WTC11 (cell line): ENCODE measurements around the gene PHACTR3. TPM values are rescaled to one million over a fixed set of nuclear protein-coding genes. Genes with fewer than 3 reads are reported as not detected.

Source experiments
- ATAC-seq: fragments of 200-7000 bp; cut with Tn5 transposase; 2 replicates; pipeline ENCODE4 v1.10.0; 2021; ENCODE audit warnings: mild to moderate bottlenecking, moderate library complexity
- CTCF ChIA-PET: fragments of 300-600 bp; sonication (Branson Sonifier 250); formaldehyde crosslinking; loops from one replicate; lab custom pipeline; 2021; ENCODE audit warnings: antibody characterized with exemption; lab: Charles Lee
- POLR2A ChIA-PET: fragments of 350-600 bp; sonication (Branson Sonifier 250); formaldehyde crosslinking; loops from one replicate; lab custom pipeline; 2021; ENCODE audit warnings: antibody characterized with exemption; lab: Charles Lee
- DNase-seq: peaks from one replicate; pipeline ENCODE4 v3.0.0; 2021; ENCODE audit warnings: low spot score
- H3K27ac Mint-ChIP-seq: 2 replicates; pipeline ENCODE4 v1.8.0; 2021; ENCODE audit warnings: mixed read lengths
- H3K27me3 Mint-ChIP-seq: 2 replicates; pipeline ENCODE4 v1.8.0; 2021; ENCODE audit warnings: low read depth, mild to moderate bottlenecking, moderate library complexity, mixed read lengths
- H3K36me3 Mint-ChIP-seq: 2 replicates; pipeline ENCODE4 v1.8.0; 2021; ENCODE audit warnings: mixed read lengths
- H3K4me1 Mint-ChIP-seq: 2 replicates; pipeline ENCODE4 v1.8.0; 2022; ENCODE audit warnings: mixed read lengths
- H3K4me3 Mint-ChIP-seq: 2 replicates; pipeline ENCODE4 v1.8.0; 2021; ENCODE audit warnings: mild to moderate bottlenecking, moderate library complexity, mixed read lengths
- H3K9me3 Mint-ChIP-seq: 2 replicates; pipeline ENCODE4 v1.8.0; 2021; ENCODE audit warnings: mixed read lengths
- AR ChIP-seq: fragments of 250-450 bp; sonication (Bioruptor Pico); IDR thresholded peaks from 2 replicates; pipeline ENCODE4 v1.9.0; 2021; ENCODE audit warnings: mild to moderate bottlenecking
- ATF1 ChIP-seq: sonication (generic); formaldehyde crosslinking; IDR thresholded peaks from 2 replicates; pipeline ENCODE4 v1.8.1; 2023; ENCODE audit warnings: mild to moderate bottlenecking, moderate library complexity, missing genetic modification reagents
- CREM ChIP-seq: sonication (generic); formaldehyde crosslinking; IDR thresholded peaks from 2 replicates; pipeline ENCODE4 v1.8.1; 2022; ENCODE audit warnings: mild to moderate bottlenecking, missing genetic modification reagents, moderate library complexity
- GABPB1 ChIP-seq: sonication (generic); formaldehyde crosslinking; IDR thresholded peaks from 2 replicates; pipeline ENCODE4 v1.8.1; 2023; ENCODE audit warnings: mild to moderate bottlenecking, missing genetic modification reagents
- JUN ChIP-seq: sonication (generic); formaldehyde crosslinking; IDR thresholded peaks from 2 replicates; pipeline ENCODE4 v1.8.0; 2023; ENCODE audit warnings: mild to moderate bottlenecking, missing genetic modification reagents
- KAT7 ChIP-seq: sonication (generic); formaldehyde crosslinking; IDR thresholded peaks from 2 replicates; pipeline ENCODE4 v1.8.1; 2023; ENCODE audit warnings: missing genetic modification reagents, mild to moderate bottlenecking, borderline replicate concordance
- NFE2L1 ChIP-seq: sonication (generic); formaldehyde crosslinking; IDR thresholded peaks from 2 replicates; pipeline ENCODE4 v1.8.1; 2023; ENCODE audit warnings: missing genetic modification reagents
- NFYB ChIP-seq: sonication (generic); formaldehyde crosslinking; conservative IDR thresholded peaks from 2 replicates; pipeline ENCODE4 v1.8.0; 2022; ENCODE audit warnings: low read depth, missing genetic modification reagents
- NR1H2 ChIP-seq: sonication (generic); formaldehyde crosslinking; IDR thresholded peaks from 2 replicates; pipeline ENCODE4 v1.9.0; 2021; ENCODE audit warnings: mild to moderate bottlenecking, moderate library complexity, missing genetic modification reagents
- NR3C1 ChIP-seq: sonication (generic); formaldehyde crosslinking; conservative IDR thresholded peaks from 2 replicates; pipeline ENCODE4 v1.8.1; 2023; ENCODE audit warnings: low read depth, mild to moderate bottlenecking, missing genetic modification reagents
- RORB ChIP-seq: fragments of 250-450 bp; sonication (Bioruptor Pico); IDR thresholded peaks from 2 replicates; pipeline ENCODE4 v1.9.0; 2021; ENCODE audit warnings: mild to moderate bottlenecking
- SMAD3 ChIP-seq: sonication (generic); formaldehyde crosslinking; IDR thresholded peaks from 2 replicates; pipeline ENCODE4 v1.8.0; 2022; ENCODE audit warnings: missing genetic modification reagents, mild to moderate bottlenecking, borderline replicate concordance
- SOX15 ChIP-seq: fragments of 250-450 bp; sonication (Bioruptor Pico); IDR thresholded peaks from 2 replicates; pipeline ENCODE4 v1.9.0; 2021; ENCODE audit warnings: mild to moderate bottlenecking
- total RNA-seq: library from RNA; stranded (reverse); gene quantifications from 3 replicates; pipeline ENCODE4 v1.2.3, GENCODE V29; 2021
- TF ChIP-seq, protein P1 (sequence below): sonication (generic); formaldehyde crosslinking; IDR thresholded peaks from 2 replicates; pipeline ENCODE4 v1.8.1; 2023; ENCODE audit warnings: mild to moderate bottlenecking, missing genetic modification reagents, moderate library complexity
- TF ChIP-seq, protein P2 (sequence below): sonication (generic); formaldehyde crosslinking; IDR thresholded peaks from 2 replicates; pipeline ENCODE4 v1.8.0; 2023; ENCODE audit warnings: mild to moderate bottlenecking, missing genetic modification reagents
- TF ChIP-seq, protein P3 (sequence below): sonication (generic); formaldehyde crosslinking; IDR thresholded peaks from 2 replicates; pipeline ENCODE4 v1.8.0; 2022; ENCODE audit warnings: mild to moderate bottlenecking, missing genetic modification reagents
- TF ChIP-seq, protein P4 (sequence below): sonication (generic); formaldehyde crosslinking; IDR thresholded peaks from 2 replicates; pipeline ENCODE4 v1.8.1; 2023; ENCODE audit warnings: mild to moderate bottlenecking, missing genetic modification reagents
- TF ChIP-seq, protein P5 (sequence below): sonication (generic); formaldehyde crosslinking; IDR thresholded peaks from 2 replicates; pipeline ENCODE4 v1.8.0; 2023; ENCODE audit warnings: missing genetic modification reagents
- TF ChIP-seq, protein P6 (sequence below): sonication (generic); formaldehyde crosslinking; IDR thresholded peaks from 2 replicates; pipeline ENCODE4 v1.8.1; 2022; ENCODE audit warnings: mild to moderate bottlenecking, missing genetic modification reagents, moderate library complexity, borderline replicate concordance
- TF ChIP-seq, protein P7 (sequence below): sonication (generic); formaldehyde crosslinking; IDR thresholded peaks from 2 replicates; pipeline ENCODE4 v1.8.0; 2022; ENCODE audit warnings: mild to moderate bottlenecking, missing genetic modification reagents

The PHACTR3 gene
- total RNA-seq, 1 experiment from 2014 or later, result 0.28 TPM

DNA sequence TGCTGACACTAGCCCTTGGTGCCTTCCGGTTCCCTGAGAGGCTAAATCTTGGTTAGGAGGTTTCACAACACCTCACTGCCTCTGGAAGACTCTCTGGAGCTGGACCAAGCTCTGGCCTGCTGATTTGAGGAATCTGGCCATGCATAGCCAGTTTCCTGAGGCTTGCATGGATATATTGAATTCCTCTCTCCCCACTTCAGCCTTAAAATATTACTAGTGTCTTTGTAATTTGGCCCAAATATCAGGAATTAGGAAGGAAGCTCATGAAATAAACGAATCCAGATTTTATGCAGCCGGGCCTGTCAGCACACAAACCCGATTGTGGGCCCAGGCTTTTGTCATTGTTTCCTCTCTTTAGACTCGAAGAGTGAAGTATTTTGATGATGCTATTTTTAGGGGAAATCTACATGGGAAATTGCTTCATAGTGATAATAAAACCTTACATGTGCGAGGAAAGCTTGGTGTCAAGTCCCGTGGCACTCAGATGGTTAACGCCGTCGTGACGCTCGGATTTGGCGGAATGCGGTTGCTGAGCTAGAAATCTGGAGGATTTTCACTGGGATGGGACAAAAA, 144.4 kb downstream of the PHACTR3 start (continued):
- TF ChIP-seq, protein P1, sequence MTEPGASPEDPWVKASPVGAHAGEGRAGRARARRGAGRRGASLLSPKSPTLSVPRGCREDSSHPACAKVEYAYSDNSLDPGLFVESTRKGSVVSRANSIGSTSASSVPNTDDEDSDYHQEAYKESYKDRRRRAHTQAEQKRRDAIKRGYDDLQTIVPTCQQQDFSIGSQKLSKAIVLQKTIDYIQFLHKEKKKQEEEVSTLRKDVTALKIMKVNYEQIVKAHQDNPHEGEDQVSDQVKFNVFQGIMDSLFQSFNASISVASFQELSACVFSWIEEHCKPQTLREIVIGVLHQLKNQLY (CRISPR knock-in tag), result no peak
- TF ChIP-seq CREM (CRISPR knock-in tag) (no peak), NR1H2 (CRISPR knock-in tag) (no peak), SOX15 (CRISPR knock-in tag) (no peak), KAT7 (no peak), NR3C1 (CRISPR knock-in tag) (no peak), NFYB (CRISPR knock-in tag) (no peak)
- TF ChIP-seq, protein P2, sequence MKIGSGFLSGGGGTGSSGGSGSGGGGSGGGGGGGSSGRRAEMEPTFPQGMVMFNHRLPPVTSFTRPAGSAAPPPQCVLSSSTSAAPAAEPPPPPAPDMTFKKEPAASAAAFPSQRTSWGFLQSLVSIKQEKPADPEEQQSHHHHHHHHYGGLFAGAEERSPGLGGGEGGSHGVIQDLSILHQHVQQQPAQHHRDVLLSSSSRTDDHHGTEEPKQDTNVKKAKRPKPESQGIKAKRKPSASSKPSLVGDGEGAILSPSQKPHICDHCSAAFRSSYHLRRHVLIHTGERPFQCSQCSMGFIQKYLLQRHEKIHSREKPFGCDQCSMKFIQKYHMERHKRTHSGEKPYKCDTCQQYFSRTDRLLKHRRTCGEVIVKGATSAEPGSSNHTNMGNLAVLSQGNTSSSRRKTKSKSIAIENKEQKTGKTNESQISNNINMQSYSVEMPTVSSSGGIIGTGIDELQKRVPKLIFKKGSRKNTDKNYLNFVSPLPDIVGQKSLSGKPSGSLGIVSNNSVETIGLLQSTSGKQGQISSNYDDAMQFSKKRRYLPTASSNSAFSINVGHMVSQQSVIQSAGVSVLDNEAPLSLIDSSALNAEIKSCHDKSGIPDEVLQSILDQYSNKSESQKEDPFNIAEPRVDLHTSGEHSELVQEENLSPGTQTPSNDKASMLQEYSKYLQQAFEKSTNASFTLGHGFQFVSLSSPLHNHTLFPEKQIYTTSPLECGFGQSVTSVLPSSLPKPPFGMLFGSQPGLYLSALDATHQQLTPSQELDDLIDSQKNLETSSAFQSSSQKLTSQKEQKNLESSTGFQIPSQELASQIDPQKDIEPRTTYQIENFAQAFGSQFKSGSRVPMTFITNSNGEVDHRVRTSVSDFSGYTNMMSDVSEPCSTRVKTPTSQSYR (CRISPR knock-in tag), result no peak

- Mint-ChIP-seq H3K27me3 (peaks cover 43% of the 10 kb centered on the region), H3K4me1 (peaks cover 3% of the 10 kb centered on the region; the same call in 1 of the 2 replicates), H3K27ac (no peak overlapping the region), H3K36me3 (no peaks in the 10 kb centered on the region), H3K4me3 (no peak overlapping the region), H3K9me3 (no peaks in the 10 kb centered on the region)
- TF ChIP-seq AR (CRISPR knock-in tag), result no peak
- TF ChIP-seq JUN (CRISPR knock-in tag), result no peak
- TF ChIP-seq, protein P3, sequence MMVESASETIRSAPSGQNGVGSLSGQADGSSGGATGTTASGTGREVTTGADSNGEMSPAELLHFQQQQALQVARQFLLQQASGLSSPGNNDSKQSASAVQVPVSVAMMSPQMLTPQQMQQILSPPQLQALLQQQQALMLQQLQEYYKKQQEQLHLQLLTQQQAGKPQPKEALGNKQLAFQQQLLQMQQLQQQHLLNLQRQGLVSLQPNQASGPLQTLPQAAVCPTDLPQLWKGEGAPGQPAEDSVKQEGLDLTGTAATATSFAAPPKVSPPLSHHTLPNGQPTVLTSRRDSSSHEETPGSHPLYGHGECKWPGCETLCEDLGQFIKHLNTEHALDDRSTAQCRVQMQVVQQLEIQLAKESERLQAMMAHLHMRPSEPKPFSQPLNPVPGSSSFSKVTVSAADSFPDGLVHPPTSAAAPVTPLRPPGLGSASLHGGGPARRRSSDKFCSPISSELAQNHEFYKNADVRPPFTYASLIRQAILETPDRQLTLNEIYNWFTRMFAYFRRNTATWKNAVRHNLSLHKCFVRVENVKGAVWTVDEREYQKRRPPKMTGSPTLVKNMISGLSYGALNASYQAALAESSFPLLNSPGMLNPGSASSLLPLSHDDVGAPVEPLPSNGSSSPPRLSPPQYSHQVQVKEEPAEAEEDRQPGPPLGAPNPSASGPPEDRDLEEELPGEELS, result no peak
- TF ChIP-seq, protein P4, sequence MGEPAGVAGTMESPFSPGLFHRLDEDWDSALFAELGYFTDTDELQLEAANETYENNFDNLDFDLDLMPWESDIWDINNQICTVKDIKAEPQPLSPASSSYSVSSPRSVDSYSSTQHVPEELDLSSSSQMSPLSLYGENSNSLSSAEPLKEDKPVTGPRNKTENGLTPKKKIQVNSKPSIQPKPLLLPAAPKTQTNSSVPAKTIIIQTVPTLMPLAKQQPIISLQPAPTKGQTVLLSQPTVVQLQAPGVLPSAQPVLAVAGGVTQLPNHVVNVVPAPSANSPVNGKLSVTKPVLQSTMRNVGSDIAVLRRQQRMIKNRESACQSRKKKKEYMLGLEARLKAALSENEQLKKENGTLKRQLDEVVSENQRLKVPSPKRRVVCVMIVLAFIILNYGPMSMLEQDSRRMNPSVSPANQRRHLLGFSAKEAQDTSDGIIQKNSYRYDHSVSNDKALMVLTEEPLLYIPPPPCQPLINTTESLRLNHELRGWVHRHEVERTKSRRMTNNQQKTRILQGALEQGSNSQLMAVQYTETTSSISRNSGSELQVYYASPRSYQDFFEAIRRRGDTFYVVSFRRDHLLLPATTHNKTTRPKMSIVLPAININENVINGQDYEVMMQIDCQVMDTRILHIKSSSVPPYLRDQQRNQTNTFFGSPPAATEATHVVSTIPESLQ (CRISPR knock-in tag), result no peak
- TF ChIP-seq SOX15 (CRISPR knock-in tag), result no peak
- TF ChIP-seq SMAD3 (CRISPR knock-in tag), result no peak
- TF ChIP-seq, protein P5, sequence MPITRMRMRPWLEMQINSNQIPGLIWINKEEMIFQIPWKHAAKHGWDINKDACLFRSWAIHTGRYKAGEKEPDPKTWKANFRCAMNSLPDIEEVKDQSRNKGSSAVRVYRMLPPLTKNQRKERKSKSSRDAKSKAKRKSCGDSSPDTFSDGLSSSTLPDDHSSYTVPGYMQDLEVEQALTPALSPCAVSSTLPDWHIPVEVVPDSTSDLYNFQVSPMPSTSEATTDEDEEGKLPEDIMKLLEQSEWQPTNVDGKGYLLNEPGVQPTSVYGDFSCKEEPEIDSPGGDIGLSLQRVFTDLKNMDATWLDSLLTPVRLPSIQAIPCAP (CRISPR knock-in tag), result no peak
- TF ChIP-seq GABPB1 (CRISPR knock-in tag), result no peak
- no peak for TF ChIP-seq ATF1 (CRISPR knock-in tag)
- TF ChIP-seq NFE2L1, result no peak
- TF ChIP-seq, protein P6, sequence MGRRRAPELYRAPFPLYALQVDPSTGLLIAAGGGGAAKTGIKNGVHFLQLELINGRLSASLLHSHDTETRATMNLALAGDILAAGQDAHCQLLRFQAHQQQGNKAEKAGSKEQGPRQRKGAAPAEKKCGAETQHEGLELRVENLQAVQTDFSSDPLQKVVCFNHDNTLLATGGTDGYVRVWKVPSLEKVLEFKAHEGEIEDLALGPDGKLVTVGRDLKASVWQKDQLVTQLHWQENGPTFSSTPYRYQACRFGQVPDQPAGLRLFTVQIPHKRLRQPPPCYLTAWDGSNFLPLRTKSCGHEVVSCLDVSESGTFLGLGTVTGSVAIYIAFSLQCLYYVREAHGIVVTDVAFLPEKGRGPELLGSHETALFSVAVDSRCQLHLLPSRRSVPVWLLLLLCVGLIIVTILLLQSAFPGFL (CRISPR knock-in tag), result no peak
- TF ChIP-seq, protein P7, sequence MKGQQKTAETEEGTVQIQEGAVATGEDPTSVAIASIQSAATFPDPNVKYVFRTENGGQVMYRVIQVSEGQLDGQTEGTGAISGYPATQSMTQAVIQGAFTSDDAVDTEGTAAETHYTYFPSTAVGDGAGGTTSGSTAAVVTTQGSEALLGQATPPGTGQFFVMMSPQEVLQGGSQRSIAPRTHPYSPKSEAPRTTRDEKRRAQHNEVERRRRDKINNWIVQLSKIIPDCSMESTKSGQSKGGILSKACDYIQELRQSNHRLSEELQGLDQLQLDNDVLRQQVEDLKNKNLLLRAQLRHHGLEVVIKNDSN (CRISPR knock-in tag), result no peak
- no peak for TF ChIP-seq RORB (CRISPR knock-in tag)
- POLR2A ChIA-PET, result no interaction called here
- CTCF ChIA-PET, result interaction anchor here (2.0 to 2.1 kb wide), 3 partner anchors 128 to 188 kb away, joined by 4 to 15 read pairs (median 7); no protein-coding TSS in a partner anchor
- DNase-seq, result no peak
- ATAC-seq, result no peak
Measured at GRCh38 chr20:59749301-59749700, 145.0 kb downstream of the PHACTR3 start.
